Heart left ventricle (tissue), 16 donors: Measurements from ENCODE around the gene ZNF80. TPM values are rescaled to one million over a fixed set of nuclear protein-coding genes. Genes with fewer than 3 reads are reported as not detected.

ENCODE experiments used
- ATAC-seq, 4 donors: fragments of 200-7000 bp; cut with Tn5 transposase; one replicate each; pipeline ENCODE4 v1.9.1; 2020 to 2022; ENCODE audit warnings: moderate library complexity in 4 of 4, mild to moderate bottlenecking in 3 of 4, moderate number of reproducible peaks in 1 of 4
- DNase-seq, 5 donors: peaks; one replicate each; pipeline ENCODE4 v3.0.0-alpha.2; 2020
- H3K27ac ChIP-seq, 12 donors: fragments of 200-600 bp; sonication (generic) in 4 of 12; one replicate each; pipeline versions ENCODE4 v1.5.0 to v1.8.0; 2016 to 2022; ENCODE audit warnings: mild to moderate bottlenecking in 2 of 12
- H3K27me3 ChIP-seq, 9 donors: fragments of 200-600 bp; sonication (generic) in 2 of 9; one replicate each; pipeline versions ENCODE4 v1.5.1 to v1.8.0; 2016 to 2022; ENCODE audit warnings: mild to moderate bottlenecking in 3 of 9
- H3K36me3 ChIP-seq, 9 donors: fragments of 200-600 bp; sonication (generic) in 2 of 9; one replicate each; pipeline versions ENCODE4 v1.5.0 to v1.8.0; 2018 to 2022; ENCODE audit warnings: mild to moderate bottlenecking in 2 of 9
- H3K4me1 ChIP-seq, 12 donors: fragments of 200-600 bp; sonication (generic) in 4 of 12; one replicate each; pipeline versions ENCODE4 v1.5.0 to v1.8.0; 2016 to 2022; ENCODE audit warnings: mild to moderate bottlenecking in 3 of 12
- H3K4me3 ChIP-seq, 12 donors: fragments of 200-600 bp; sonication (generic) in 4 of 12; one replicate each; pipeline versions ENCODE4 v1.5.0 to v1.8.0; 2017 to 2022; ENCODE audit warnings: mild to moderate bottlenecking in 9 of 12, moderate library complexity in 4 of 12
- H3K9me3 ChIP-seq, 12 donors: fragments of 200-600 bp; sonication (generic) in 4 of 12; one replicate each; pipeline versions ENCODE4 v1.5.0 to v1.8.0; 2016 to 2022; ENCODE audit warnings: mild to moderate bottlenecking in 1 of 12
- POLR2A ChIP-seq, 2 donors: fragments of 450-650 bp; IDR thresholded peaks; one replicate each; pipeline ENCODE4 v1.6.1; 2017; ENCODE audit warnings: antibody characterized with exemption in 2 of 2, mild to moderate bottlenecking in 2 of 2, moderate library complexity in 2 of 2
- WGBS, 4 donors: extraction: QIAGEN DNeasy Blood & Tissue Kit in 2 of 4; methylation state at CpG; one replicate each; pipeline versions ENCODE4 v1.1.5 to v1.1.7; 2013 to 2018; 5-methylcytosine and 5-hydroxymethylcytosine counted together
- intact Hi-C, 10 donors: fragments of 100-400 bp; cut with DNase I; formaldehyde crosslinking; loops; one replicate each; pipeline versions ENCODE4 v1.11.1 to v1.14.2; 2022
- polyA plus RNA-seq, 2 donors: library from polyadenylated mRNA; stranded (reverse); fragments of 200-250 nt; gene quantifications; one replicate each; pipeline ENCODE4 v1.2.3, GENCODE V29; 2013
- total RNA-seq, 9 donors: library from RNA; depleted of rRNA in 2 of 9; stranded (reverse); fragments of >200 nt in 2 of 9; fragmentation: NEBNext Ultra II Directional in 3 of 9; extraction: Animal tissue kit (Norgen Biotek cat#: 25700) in 3 of 9; gene quantifications; one replicate each; pipeline versions ENCODE4 v1.1.0 to v1.2.4, GENCODE V29; 2016 to 2023
- TF ChIP-seq, protein P1 (sequence below), 12 donors: fragments of 200-600 bp; sonication (generic) in 4 of 12; IDR thresholded peaks; one replicate each; pipeline versions ENCODE4 v1.5.0 to v1.8.0; 2018 to 2022; ENCODE audit warnings: antibody characterized with exemption in 12 of 12, mild to moderate bottlenecking in 5 of 12
- donor health status: ischemic (EF 13 %, LVEDD 7.1; RV severe dilation, severe dysfunction).
- donor health status: healthy with polysubstance abuse.
- donor health status: DM: no; HTN: yes; CAD: no.
- donor health status: DM: no; HTN: no; CAD: no.
- donor health status: ischemic (EF 25% LVEDD 6.9; RV normal size, moderate dysfunction).
- donor health status: ischemic (EF 25% LVEDD 5.7; RV mildly dilated, moderate dysfunction).
- donor health status: healthy.
- donor health status: DM: yes; HTN: yes; CAD: no.
- donor health status: ischemic (EF 35%, LVEDD 5.7; RV mildly dilated, moderate dysfunction).
- donor health status: nonischemic (EF 11% LVEDD 7.7; RV severe dilation, severe dysfunction).
- donor health status: DM: yes; HTN: yes; CAD: no.
- donor health status: PGD.
- donor health status: ischemic (EF 29% LVEDD 5.4; RV normal size, mild dysfunction).
- donor health status: nonischemic (EF 23%, LVEDD 6.1; RV moderate dilation, normal function).

The ZNF80 gene
- total and polyA plus RNA-seq, 11 donors, result 0.09 to 0.11 TPM; not detected in 9

DNA sequence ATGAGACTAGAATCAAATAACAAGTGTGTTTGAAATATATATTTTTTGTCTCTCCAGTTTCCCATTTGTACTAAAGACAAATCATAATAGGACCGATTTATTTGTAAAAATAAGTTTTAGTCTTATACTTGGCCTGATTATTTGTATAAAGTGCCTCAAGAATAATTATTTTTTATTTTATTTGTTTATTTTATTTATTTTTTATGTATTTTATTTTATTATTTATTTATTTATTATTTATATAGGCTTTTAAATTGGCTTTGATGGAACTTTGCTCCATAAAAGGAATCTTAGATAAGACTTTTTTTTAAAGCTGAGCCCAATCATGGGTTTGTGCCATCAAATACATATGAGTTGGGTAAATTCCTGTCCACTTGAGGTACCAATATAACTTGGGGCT, 22.2 kb upstream of the ZNF80 start:
- 80 to 92% (median 86%) methylated on average over 1 of the region's 1 CpG for WGBS, 4 donors
- Histone ChIP-seq H3K4me3 (no peak overlapping the region), H3K36me3 (no peaks in the 10 kb centered on the region), H3K4me1 (no peaks in the 10 kb centered on the region), H3K27ac (no peak overlapping the region), H3K27me3 (no peaks in the 10 kb centered on the region), H3K9me3 (peaks cover 0 to 26% (median 5%) of the 10 kb centered on the region in 12 donors)
- intact Hi-C loops, result no loop called here
- TF ChIP-seq POLR2A (IDR thresholded peaks at IDR 0.05), result no peak
- TF ChIP-seq, protein P1, sequence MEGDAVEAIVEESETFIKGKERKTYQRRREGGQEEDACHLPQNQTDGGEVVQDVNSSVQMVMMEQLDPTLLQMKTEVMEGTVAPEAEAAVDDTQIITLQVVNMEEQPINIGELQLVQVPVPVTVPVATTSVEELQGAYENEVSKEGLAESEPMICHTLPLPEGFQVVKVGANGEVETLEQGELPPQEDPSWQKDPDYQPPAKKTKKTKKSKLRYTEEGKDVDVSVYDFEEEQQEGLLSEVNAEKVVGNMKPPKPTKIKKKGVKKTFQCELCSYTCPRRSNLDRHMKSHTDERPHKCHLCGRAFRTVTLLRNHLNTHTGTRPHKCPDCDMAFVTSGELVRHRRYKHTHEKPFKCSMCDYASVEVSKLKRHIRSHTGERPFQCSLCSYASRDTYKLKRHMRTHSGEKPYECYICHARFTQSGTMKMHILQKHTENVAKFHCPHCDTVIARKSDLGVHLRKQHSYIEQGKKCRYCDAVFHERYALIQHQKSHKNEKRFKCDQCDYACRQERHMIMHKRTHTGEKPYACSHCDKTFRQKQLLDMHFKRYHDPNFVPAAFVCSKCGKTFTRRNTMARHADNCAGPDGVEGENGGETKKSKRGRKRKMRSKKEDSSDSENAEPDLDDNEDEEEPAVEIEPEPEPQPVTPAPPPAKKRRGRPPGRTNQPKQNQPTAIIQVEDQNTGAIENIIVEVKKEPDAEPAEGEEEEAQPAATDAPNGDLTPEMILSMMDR (IDR thresholded peaks at IDR 0.05), result no peak
- DNase-seq, result no peak
- ATAC-seq, result no peak

DNA sequence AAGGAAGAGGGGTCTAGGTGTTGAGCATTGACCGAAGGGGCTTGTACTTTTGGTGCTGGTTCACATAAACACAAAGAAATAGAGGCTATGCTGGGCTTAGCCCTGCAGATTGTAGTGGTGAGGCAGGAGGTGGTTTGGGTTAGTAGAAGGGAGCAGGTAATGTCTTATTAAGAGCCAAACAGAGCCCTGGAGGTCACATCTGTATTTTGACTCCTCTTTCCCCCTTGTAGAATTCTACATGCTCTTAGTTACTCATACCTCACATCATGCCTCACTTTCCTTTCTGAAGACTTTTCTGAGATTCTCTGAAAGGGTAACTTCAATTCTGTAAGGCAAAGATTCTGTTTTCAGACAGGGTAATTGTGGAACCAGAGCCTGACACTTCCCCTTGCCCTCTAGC, 16.1 kb upstream of the ZNF80 start:
- peaks cover 0 to 12% (median 2%) of the 10 kb centered on the region in 12 donors for H3K9me3 ChIP-seq
- no peaks in the 10 kb centered on the region for H3K4me1 ChIP-seq
- H3K27me3 ChIP-seq, result no peaks in the 10 kb centered on the region
- H3K36me3 ChIP-seq, result no peaks in the 10 kb centered on the region
- DNase-seq (no peak), ATAC-seq (no peak)
- intact Hi-C loops, result no loop called here
- H3K4me3 ChIP-seq, result no peak overlapping the region
- 77 to 90% (median 83%) methylated on average over 1 of the region's 1 CpG for WGBS, 4 donors
- H3K27ac ChIP-seq, result no peak overlapping the region
- TF ChIP-seq, protein P1 (IDR thresholded peaks at IDR 0.05), result no peak

DNA sequence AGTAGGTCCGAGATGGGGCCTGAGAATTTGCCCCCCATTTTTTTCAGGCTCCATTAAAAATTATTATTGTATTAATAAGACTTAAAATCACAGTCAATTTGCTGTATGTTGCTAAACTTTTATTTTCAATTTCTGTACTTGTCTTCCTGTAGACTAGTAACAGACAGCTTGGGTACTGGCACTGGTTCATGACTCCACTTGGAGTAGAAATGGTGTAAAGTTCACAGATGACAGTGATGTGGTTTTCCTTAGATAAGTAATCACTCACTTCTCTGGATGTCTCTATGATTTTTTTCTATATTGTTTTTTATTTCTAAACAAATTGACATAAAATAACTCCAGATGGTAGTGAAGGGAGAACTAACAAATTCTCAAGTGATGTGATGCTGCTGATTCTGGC, 15.6 kb upstream of the ZNF80 start:
- whole genome bisulfite sequencing, 4 donors, result 65 to 75% (median 74%) methylated on average over 1 of the region's 1 CpG

DNA sequence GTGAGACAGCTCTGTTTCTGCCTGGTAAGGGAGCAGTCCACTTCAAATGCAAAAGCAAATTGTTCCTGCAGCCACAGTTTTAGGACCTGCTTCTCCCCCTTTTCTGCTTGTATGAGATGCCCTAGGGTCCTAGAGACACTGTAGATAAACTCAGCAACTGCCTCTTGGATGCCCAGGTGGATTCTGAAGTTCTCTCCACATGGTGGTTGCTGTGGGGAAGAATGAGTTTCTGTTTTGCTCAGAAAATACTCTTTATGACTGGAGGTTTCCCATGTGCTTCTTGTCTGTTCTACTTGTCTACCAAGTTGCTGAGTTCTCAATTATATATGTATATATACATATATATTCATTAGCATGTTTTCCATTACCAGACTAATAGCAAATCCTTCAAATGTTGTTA, 5.6 kb upstream of the ZNF80 start:
- H3K9me3 ChIP-seq, result peaks cover 0 to 12% (median 0%) of the 10 kb centered on the region in 12 donors
- TF ChIP-seq, protein P1 (IDR thresholded peaks at IDR 0.05), result no peak
- TF ChIP-seq POLR2A (IDR thresholded peaks at IDR 0.05), result no peak
- no peaks in the 10 kb centered on the region for H3K36me3 ChIP-seq
- DNase-seq, result no peak
- no peak for ATAC-seq
- H3K27ac ChIP-seq, result no peak overlapping the region
- no peak overlapping the region for H3K4me3 ChIP-seq
- intact Hi-C loops, result no loop called here
- no peaks in the 10 kb centered on the region for H3K27me3 ChIP-seq
- H3K4me1 ChIP-seq, result no peaks in the 10 kb centered on the region

More for the DNA sequence above, 15.6 kb upstream of the ZNF80 start:
- Histone ChIP-seq H3K36me3 (no peaks in the 10 kb centered on the region), H3K9me3 (peaks cover 0 to 7% (median 0%) of the 10 kb centered on the region in 12 donors), H3K27ac (no peak overlapping the region), H3K4me1 (no peaks in the 10 kb centered on the region), H3K4me3 (no peak overlapping the region), H3K27me3 (no peaks in the 10 kb centered on the region)
- no peak for DNase-seq
- TF ChIP-seq, protein P1 (IDR thresholded peaks at IDR 0.05), result no peak
- TF ChIP-seq POLR2A (IDR thresholded peaks at IDR 0.05), result no peak
- ATAC-seq, result no peak
- intact Hi-C loops, result no loop called here
